ENCODE results near the gene CLEC2A. TPM values are rescaled to one million over a fixed set of nuclear protein-coding genes. Genes with fewer than 3 reads are reported as not detected.

Gene CLEC2A
- total RNA-seq, 1 experiment from 2014 or later, result not detected

GRCh38 chr12:9969673-9970072, 37.5 kb upstream of the CLEC2A start:
- BruUV-seq (replicated peaks), result no TSS peak
- TF ChIP-seq CTCF (IDR thresholded peaks at IDR 0.05) (no peak), POLR2AphosphoS5 (IDR thresholded peaks at IDR 0.05; ENCODE audit: low read depth, low read length) (no peak), SIN3A (IDR thresholded peaks at IDR 0.05; ENCODE audit: borderline replicate concordance, insufficient read depth, low read depth, low read length) (no peak), TCF7L2 (IDR thresholded peaks at IDR 0.05; ENCODE audit: low read depth, low read length) (no peak), REST (IDR thresholded peaks at IDR 0.05; ENCODE audit: insufficient read depth in 1 of 2, low read depth in 2 of 2, low read length in 1 of 2) (no peak)
- Histone ChIP-seq H3K4me3 (ENCODE audit: low read depth in 2 of 2, low read length in 2 of 2) (no peak overlapping the region), H3K4me1 (ENCODE audit: control insufficient read depth, insufficient read depth, low read length) (no peaks in the 10 kb centered on the region), H3K36me3 (ENCODE audit: control insufficient read depth, insufficient read depth, low read length) (no peaks in the 10 kb centered on the region), H3K9me3 (ENCODE audit: control insufficient read depth, insufficient read depth, low read depth, low read length) (no peaks in the 10 kb centered on the region), H3K27me3 (ENCODE audit: control insufficient read depth, insufficient read depth, low read length) (no peaks in the 10 kb centered on the region), H3K27ac (ENCODE audit: low read length) (no peak overlapping the region)
- POLR2A ChIA-PET, result no interaction called here
- intact Hi-C loops (cut with micrococcal nuclease; ENCODE audit: unreplicated experiment), result no loop called here
- in situ Hi-C loops (cut with HindIII; ENCODE audit: low pct_unique_long_range_greater_than_20kb, low sequenced_read_pairs), result no loop called here
- DNase-seq (ENCODE audit: low read depth, low spot score), result no peak
- CTCF ChIA-PET, result no interaction called here
- ATAC-seq, result no peak

- Histone ChIP-seq H3K4me1 (ENCODE audit: control insufficient read depth, insufficient read depth, low read length) (no peaks in the 10 kb centered on the region), H3K36me3 (ENCODE audit: control insufficient read depth, insufficient read depth, low read length) (no peaks in the 10 kb centered on the region), H3K27ac (ENCODE audit: low read length) (no peak overlapping the region), H3K4me3 (ENCODE audit: low read depth in 2 of 2, low read length in 2 of 2) (no peak overlapping the region), H3K27me3 (ENCODE audit: control insufficient read depth, insufficient read depth, low read length) (no peaks in the 10 kb centered on the region), H3K9me3 (ENCODE audit: control insufficient read depth, insufficient read depth, low read depth, low read length) (no peaks in the 10 kb centered on the region)
- DNase-seq (ENCODE audit: low read depth, low spot score) (no peak), ATAC-seq (no peak)
- no TSS peak for BruUV-seq (replicated peaks)
- ChIA-PET POLR2A (interaction anchor here (0.6 kb wide), 2 partner anchors 17 to 304 kb away, joined by 3 read pairs; no protein-coding TSS in a partner anchor), CTCF (no interaction called here)
- intact Hi-C loops (cut with micrococcal nuclease; ENCODE audit: unreplicated experiment), result no loop called here
- TF ChIP-seq POLR2AphosphoS5 (IDR thresholded peaks at IDR 0.05; ENCODE audit: low read depth, low read length) (no peak), REST (IDR thresholded peaks at IDR 0.05; ENCODE audit: insufficient read depth in 1 of 2, low read depth in 2 of 2, low read length in 1 of 2) (no peak), SIN3A (IDR thresholded peaks at IDR 0.05; ENCODE audit: borderline replicate concordance, insufficient read depth, low read depth, low read length) (no peak), CTCF (IDR thresholded peaks at IDR 0.05) (no peak), TCF7L2 (IDR thresholded peaks at IDR 0.05; ENCODE audit: low read depth, low read length) (no peak)
- in situ Hi-C loops (cut with HindIII; ENCODE audit: low pct_unique_long_range_greater_than_20kb, low sequenced_read_pairs), result no loop called here
Measured at GRCh38 chr12:9961901-9962300, 29.7 kb upstream of the CLEC2A start.
